SK-N-SH (cell line): ENCODE measurements around the gene DNAH6. TPM values are rescaled to one million over a fixed set of nuclear protein-coding genes. Genes with fewer than 3 reads are reported as not detected.

Source experiments
- CTCF ChIA-PET: fragments of 300-600, 350-600 bp; formaldehyde crosslinking; extraction: SDS; loops from one replicate; lab custom pipeline; 2021; lab: Yijun Ruan, JAX
- POLR2A ChIA-PET: fragments of 350-600 bp; sonication (Branson Sonifier 250); formaldehyde crosslinking; extraction: SDS; loops from one replicate; lab custom pipeline; 2020; ENCODE audit warnings: antibody characterized with exemption, inconsistent platforms; lab: Yijun Ruan, JAX
- DNase-seq: peaks from one replicate; pipeline ENCODE4 v3.0.0; 2012
- H2AFZ ChIP-seq: fragments of 200-600 bp; sonication (generic); 2 replicates; pipeline ENCODE4 v1.8.1; 2016; ENCODE audit warnings: antibody characterized with exemption, mild to moderate bottlenecking, low read depth
- H3F3A ChIP-seq: fragments of 200-600 bp; sonication (generic); replicated peaks from 2 replicates; pipeline ENCODE3; 2016; ENCODE audit warnings: antibody characterized with exemption, mild to moderate bottlenecking; ENCODE audit not compliant: insufficient read depth
- H3K27ac ChIP-seq, 2 experiments: fragments of 200-500 bp in 1 of 2; fragments of 200-600 bp in 1 of 2; sonication (Bioruptor generic) in 1 of 2; sonication (generic), shearing (Covaris generic) in 1 of 2; 2 replicates each; pipeline versions ENCODE4 v1.5.1 to v1.6.1; 2014 to 2016; ENCODE audit warnings: low read depth in 2 of 2, inconsistent platforms in 1 of 2, low read length in 1 of 2, mild to moderate bottlenecking in 1 of 2, mixed read lengths in 1 of 2
- H3K27me3 ChIP-seq: fragments of 200-600 bp; sonication (generic), shearing (Covaris generic); 2 replicates; pipeline ENCODE4 v1.6.1; 2016; ENCODE audit warnings: mixed run types; ENCODE audit not compliant: insufficient read depth
- H3K36me3 ChIP-seq, 2 experiments: fragments of 200-500 bp in 1 of 2; fragments of 200-600 bp in 1 of 2; sonication (Bioruptor generic) in 1 of 2; sonication (generic) in 1 of 2; replicated peaks in 1 of 2; 2 replicates each; pipeline versions ENCODE3 to v1.5.1; 2014 to 2016; ENCODE audit warnings: low read length in 1 of 2, mild to moderate bottlenecking in 1 of 2; ENCODE audit not compliant: insufficient read depth in 2 of 2, control insufficient read depth in 1 of 2
- H3K4me1 ChIP-seq, 2 experiments: fragments of 200-500 bp in 1 of 2; fragments of 200-600 bp in 1 of 2; sonication (Bioruptor generic) in 1 of 2; sonication (generic), shearing (Covaris generic) in 1 of 2; 2 replicates each; pipeline versions ENCODE4 v1.5.1 to v1.6.1; 2014 to 2016; ENCODE audit warnings: low read depth in 1 of 2, low read length in 1 of 2, mixed run types in 1 of 2; ENCODE audit not compliant: insufficient read depth in 2 of 2, control insufficient read depth in 1 of 2
- H3K4me2 ChIP-seq: fragments of 200-600 bp; sonication (generic), shearing (Covaris generic); 2 replicates; pipeline ENCODE4 v1.6.1; 2017; ENCODE audit warnings: mixed run types
- H3K4me3 ChIP-seq, 2 experiments: fragments of 200-500 bp in 1 of 2; fragments of 200-600 bp in 1 of 2; sonication (Bioruptor generic) in 1 of 2; sonication (generic), shearing (Covaris generic) in 1 of 2; 2 replicates each; pipeline versions ENCODE4 v1.5.1 to v1.8.1; 2014 to 2016; ENCODE audit warnings: low read depth in 2 of 2, inconsistent platforms in 1 of 2, low read length in 1 of 2, mild to moderate bottlenecking in 1 of 2, mixed read lengths in 1 of 2, moderate library complexity in 1 of 2
- H3K79me2 ChIP-seq: fragments of 200-600 bp; sonication (generic); 2 replicates; pipeline ENCODE4 v1.8.1; 2017; ENCODE audit warnings: mild to moderate bottlenecking; ENCODE audit not compliant: insufficient read depth
- H3K9ac ChIP-seq: fragments of 200-600 bp; sonication (generic); 2 replicates; pipeline ENCODE4 v1.6.1; 2017; ENCODE audit warnings: mixed run types
- H3K9me2 ChIP-seq: fragments of 200-600 bp; sonication (generic); 2 replicates; pipeline ENCODE4 v1.6.1; 2017; ENCODE audit warnings: mixed run types
- H3K9me3 ChIP-seq: fragments of 200-600 bp; sonication (generic); 2 replicates; pipeline ENCODE4 v1.6.1; 2017; ENCODE audit warnings: mixed run types, mild to moderate bottlenecking, moderate library complexity
- H4K20me1 ChIP-seq: fragments of 200-600 bp; sonication (generic); 2 replicates; pipeline ENCODE4 v1.6.1; 2017; ENCODE audit warnings: mild to moderate bottlenecking, mixed run types; ENCODE audit not compliant: insufficient read depth
- CHD2 ChIP-seq: fragments of 150-350 bp; IDR thresholded peaks from 2 replicates; pipeline ENCODE4 v1.6.1; 2018; ENCODE audit warnings: low read length; ENCODE audit not compliant: partially characterized antibody
- EZH2phosphoT487 ChIP-seq: fragments of 200-600 bp; sonication (generic); IDR thresholded peaks from 2 replicates; pipeline ENCODE4 v1.6.1; 2017; ENCODE audit warnings: low read depth, mixed run types, mild to moderate bottlenecking, antibody characterized with exemption, moderate library complexity, borderline replicate concordance
- FOSL2 ChIP-seq: IDR thresholded peaks from 2 replicates; pipeline ENCODE4 v1.4.0; 2012; ENCODE audit warnings: low read depth, mild to moderate bottlenecking, moderate library complexity, borderline replicate concordance
- JUND ChIP-seq: IDR thresholded peaks from 2 replicates; pipeline ENCODE4 v1.4.0; 2012
- MEF2A ChIP-seq: IDR thresholded peaks from 2 replicates; pipeline ENCODE4 v1.4.0; 2012; ENCODE audit warnings: low read depth, borderline replicate concordance
- SIN3A ChIP-seq: IDR thresholded peaks from 2 replicates; pipeline ENCODE4 v1.6.1; 2012; ENCODE audit warnings: low read depth, mild to moderate bottlenecking, low read length, moderate library complexity, borderline replicate concordance
- TEAD4 ChIP-seq: IDR thresholded peaks from 2 replicates; pipeline ENCODE4 v1.4.0; 2012; ENCODE audit warnings: mild to moderate bottlenecking, borderline replicate concordance; ENCODE audit not compliant: insufficient read depth
- USF1 ChIP-seq: IDR thresholded peaks from 2 replicates; pipeline ENCODE4 v1.4.0; 2012; ENCODE audit warnings: low read depth, borderline replicate concordance
- YY1 ChIP-seq: IDR thresholded peaks from 2 replicates; pipeline ENCODE4 v1.4.0; 2012; ENCODE audit warnings: low read depth, mild to moderate bottlenecking
- WGBS: methylation state at CpG from one replicate; pipeline ENCODE4 v1.1.6; 2017; ENCODE audit warnings: low lambda C conversion rate; 5-methylcytosine and 5-hydroxymethylcytosine counted together
- polyA plus RNA-seq, 3 experiments: library from polyadenylated mRNA; depleted of rRNA; stranded (reverse); fragments of >200 nt; gene quantifications; 2 replicates each; pipeline ENCODE4 v1.2.3, GENCODE V29; 2012
- TF ChIP-seq, protein P1 (sequence below): IDR thresholded peaks from 2 replicates; pipeline ENCODE4 v1.4.0; 2012; ENCODE audit warnings: low read depth, borderline replicate concordance
- TF ChIP-seq, protein P2 (sequence below): IDR thresholded peaks from 2 replicates; pipeline ENCODE4 v1.6.1; 2012; ENCODE audit warnings: mild to moderate bottlenecking, low read depth, low read length, moderate library complexity
- TF ChIP-seq, protein P3 (sequence below): fragments of 200-600 bp; sonication (generic); IDR thresholded peaks from 2 replicates; pipeline ENCODE4 v1.6.1; 2017; ENCODE audit warnings: antibody characterized with exemption, mild to moderate bottlenecking, moderate library complexity

Gene DNAH6
- polyA plus RNA-seq, 1 of the 3 experiments (the other 2 are of a cell fraction) = 0.03 TPM

- TF ChIP-seq, protein P1, sequence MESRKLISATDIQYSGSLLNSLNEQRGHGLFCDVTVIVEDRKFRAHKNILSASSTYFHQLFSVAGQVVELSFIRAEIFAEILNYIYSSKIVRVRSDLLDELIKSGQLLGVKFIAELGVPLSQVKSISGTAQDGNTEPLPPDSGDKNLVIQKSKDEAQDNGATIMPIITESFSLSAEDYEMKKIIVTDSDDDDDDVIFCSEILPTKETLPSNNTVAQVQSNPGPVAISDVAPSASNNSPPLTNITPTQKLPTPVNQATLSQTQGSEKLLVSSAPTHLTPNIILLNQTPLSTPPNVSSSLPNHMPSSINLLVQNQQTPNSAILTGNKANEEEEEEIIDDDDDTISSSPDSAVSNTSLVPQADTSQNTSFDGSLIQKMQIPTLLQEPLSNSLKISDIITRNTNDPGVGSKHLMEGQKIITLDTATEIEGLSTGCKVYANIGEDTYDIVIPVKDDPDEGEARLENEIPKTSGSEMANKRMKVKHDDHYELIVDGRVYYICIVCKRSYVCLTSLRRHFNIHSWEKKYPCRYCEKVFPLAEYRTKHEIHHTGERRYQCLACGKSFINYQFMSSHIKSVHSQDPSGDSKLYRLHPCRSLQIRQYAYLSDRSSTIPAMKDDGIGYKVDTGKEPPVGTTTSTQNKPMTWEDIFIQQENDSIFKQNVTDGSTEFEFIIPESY = no peak
- TF ChIP-seq CHD2 = no peak
Observed at GRCh38 chr2:84534225-84534624, 17.9 kb downstream of the DNAH6 start (continued).

DNA sequence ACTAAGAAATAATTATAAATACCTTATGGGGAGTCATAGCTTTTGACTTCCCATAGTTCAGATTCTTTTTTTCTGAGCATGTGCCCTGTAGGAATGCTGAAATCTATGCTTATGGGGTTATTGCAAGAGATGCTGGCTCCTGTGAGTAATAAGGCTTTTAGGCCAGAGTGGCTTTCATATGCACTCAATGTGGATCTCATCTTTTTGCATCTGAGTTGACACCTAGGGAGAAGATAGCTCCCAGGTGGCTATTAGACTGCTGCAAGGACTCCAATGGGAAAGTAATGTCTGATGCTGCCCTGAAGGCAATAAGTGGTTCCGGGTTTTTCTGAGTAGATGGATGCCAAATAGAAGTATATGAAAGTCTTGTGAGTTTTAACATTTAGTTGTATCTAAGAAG is 21.0 kb downstream of the DNAH6 start:
- TF ChIP-seq, protein P2, sequence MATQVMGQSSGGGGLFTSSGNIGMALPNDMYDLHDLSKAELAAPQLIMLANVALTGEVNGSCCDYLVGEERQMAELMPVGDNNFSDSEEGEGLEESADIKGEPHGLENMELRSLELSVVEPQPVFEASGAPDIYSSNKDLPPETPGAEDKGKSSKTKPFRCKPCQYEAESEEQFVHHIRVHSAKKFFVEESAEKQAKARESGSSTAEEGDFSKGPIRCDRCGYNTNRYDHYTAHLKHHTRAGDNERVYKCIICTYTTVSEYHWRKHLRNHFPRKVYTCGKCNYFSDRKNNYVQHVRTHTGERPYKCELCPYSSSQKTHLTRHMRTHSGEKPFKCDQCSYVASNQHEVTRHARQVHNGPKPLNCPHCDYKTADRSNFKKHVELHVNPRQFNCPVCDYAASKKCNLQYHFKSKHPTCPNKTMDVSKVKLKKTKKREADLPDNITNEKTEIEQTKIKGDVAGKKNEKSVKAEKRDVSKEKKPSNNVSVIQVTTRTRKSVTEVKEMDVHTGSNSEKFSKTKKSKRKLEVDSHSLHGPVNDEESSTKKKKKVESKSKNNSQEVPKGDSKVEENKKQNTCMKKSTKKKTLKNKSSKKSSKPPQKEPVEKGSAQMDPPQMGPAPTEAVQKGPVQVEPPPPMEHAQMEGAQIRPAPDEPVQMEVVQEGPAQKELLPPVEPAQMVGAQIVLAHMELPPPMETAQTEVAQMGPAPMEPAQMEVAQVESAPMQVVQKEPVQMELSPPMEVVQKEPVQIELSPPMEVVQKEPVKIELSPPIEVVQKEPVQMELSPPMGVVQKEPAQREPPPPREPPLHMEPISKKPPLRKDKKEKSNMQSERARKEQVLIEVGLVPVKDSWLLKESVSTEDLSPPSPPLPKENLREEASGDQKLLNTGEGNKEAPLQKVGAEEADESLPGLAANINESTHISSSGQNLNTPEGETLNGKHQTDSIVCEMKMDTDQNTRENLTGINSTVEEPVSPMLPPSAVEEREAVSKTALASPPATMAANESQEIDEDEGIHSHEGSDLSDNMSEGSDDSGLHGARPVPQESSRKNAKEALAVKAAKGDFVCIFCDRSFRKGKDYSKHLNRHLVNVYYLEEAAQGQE = no peak
- TF ChIP-seq SIN3A = no peak
- TF ChIP-seq, all 33 proteins: peak for 0
- H3K4me2 ChIP-seq = no peak overlapping the region
- H2AFZ ChIP-seq = no peak overlapping the region
- ChIA-PET CTCF (no interaction called here), POLR2A (no interaction called here)
- H3F3A ChIP-seq = no peaks in the 10 kb centered on the region
- 19% methylated on average over 1 of the region's 1 CpG for WGBS
- no peaks in the 10 kb centered on the region for H3K9me2 ChIP-seq
- H3K9ac ChIP-seq = no peak overlapping the region
- no peaks in the 10 kb centered on the region for H3K36me3 ChIP-seq
- no peaks in the 10 kb centered on the region for H3K27me3 ChIP-seq
- H3K27ac ChIP-seq = no peak overlapping the region
- no peak for DNase-seq
- H3K79me2 ChIP-seq = no peaks in the 10 kb centered on the region
- H3K4me1 ChIP-seq = no peaks in the 10 kb centered on the region
- no peaks in the 10 kb centered on the region for H3K9me3 ChIP-seq
- no peaks in the 10 kb centered on the region for H4K20me1 ChIP-seq
- no peak overlapping the region for H3K4me3 ChIP-seq

- H3K4me1 ChIP-seq = no peaks in the 10 kb centered on the region
- TF ChIP-seq JUND = no peak
- TF ChIP-seq USF1 = no peak
- TF ChIP-seq YY1 = no peak
- no peak for TF ChIP-seq MEF2A
- TF ChIP-seq, protein P3, sequence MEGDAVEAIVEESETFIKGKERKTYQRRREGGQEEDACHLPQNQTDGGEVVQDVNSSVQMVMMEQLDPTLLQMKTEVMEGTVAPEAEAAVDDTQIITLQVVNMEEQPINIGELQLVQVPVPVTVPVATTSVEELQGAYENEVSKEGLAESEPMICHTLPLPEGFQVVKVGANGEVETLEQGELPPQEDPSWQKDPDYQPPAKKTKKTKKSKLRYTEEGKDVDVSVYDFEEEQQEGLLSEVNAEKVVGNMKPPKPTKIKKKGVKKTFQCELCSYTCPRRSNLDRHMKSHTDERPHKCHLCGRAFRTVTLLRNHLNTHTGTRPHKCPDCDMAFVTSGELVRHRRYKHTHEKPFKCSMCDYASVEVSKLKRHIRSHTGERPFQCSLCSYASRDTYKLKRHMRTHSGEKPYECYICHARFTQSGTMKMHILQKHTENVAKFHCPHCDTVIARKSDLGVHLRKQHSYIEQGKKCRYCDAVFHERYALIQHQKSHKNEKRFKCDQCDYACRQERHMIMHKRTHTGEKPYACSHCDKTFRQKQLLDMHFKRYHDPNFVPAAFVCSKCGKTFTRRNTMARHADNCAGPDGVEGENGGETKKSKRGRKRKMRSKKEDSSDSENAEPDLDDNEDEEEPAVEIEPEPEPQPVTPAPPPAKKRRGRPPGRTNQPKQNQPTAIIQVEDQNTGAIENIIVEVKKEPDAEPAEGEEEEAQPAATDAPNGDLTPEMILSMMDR = no peak
- TF ChIP-seq TEAD4 = no peak
- TF ChIP-seq EZH2phosphoT487 = no peak
- no peak for TF ChIP-seq FOSL2
- H3K4me3 ChIP-seq = no peak overlapping the region
- H3K79me2 ChIP-seq = no peaks in the 10 kb centered on the region
- no peak overlapping the region for H3K4me2 ChIP-seq
- H3K9me2 ChIP-seq = no peaks in the 10 kb centered on the region
- H3F3A ChIP-seq = no peaks in the 10 kb centered on the region
- no peaks in the 10 kb centered on the region for H3K36me3 ChIP-seq
- no peaks in the 10 kb centered on the region for H3K9me3 ChIP-seq
- no peak for DNase-seq
- no peak overlapping the region for H2AFZ ChIP-seq
- no peak overlapping the region for H3K9ac ChIP-seq
- H4K20me1 ChIP-seq = no peaks in the 10 kb centered on the region
- no peak overlapping the region for H3K27ac ChIP-seq
- H3K27me3 ChIP-seq = no peaks in the 10 kb centered on the region
- CTCF ChIA-PET = no interaction called here
- POLR2A ChIA-PET = no interaction called here
Observed at GRCh38 chr2:84539729-84540128, 23.4 kb downstream of the DNAH6 start.
